ENCODE results near the gene MAP4K3. TPM values are rescaled to one million over a fixed set of nuclear protein-coding genes. Genes with fewer than 3 reads are reported as not detected.

Gene MAP4K3
- total and polyA plus RNA-seq, 10 of the 15 experiments (the other 5 are each of a cell fraction or from before 2014, with no cell fraction given), result 0.04 to 0.95 (median 0.21) TPM; not detected in 1

GRCh38 chr2:39433586-39434195, 3.4 kb downstream of the MAP4K3 start (continued):
- TF ChIP-seq HSF1 (IDR thresholded peaks at IDR 0.05; ENCODE audit: low read depth, low read length), result no peak
- no peak for TF ChIP-seq SUZ12 (IDR thresholded peaks at IDR 0.05; ENCODE audit: unreplicated experiment)
- TF ChIP-seq MEF2B (IDR thresholded peaks at IDR 0.05; ENCODE audit: partially characterized antibody, poor library complexity, severe bottlenecking), result no peak
- TF ChIP-seq CEBPB (IDR thresholded peaks at IDR 0.05; ENCODE audit: borderline replicate concordance in 1 of 2, low read depth in 2 of 2, low read length in 2 of 2), result no peak
- TF ChIP-seq ELK1 (IDR thresholded peaks at IDR 0.05; ENCODE audit: low read depth, low read length), result no peak
- no peak for TF ChIP-seq SMC3 (IDR thresholded peaks at IDR 0.05; ENCODE audit: borderline replicate concordance, low read length)
- no peak for TF ChIP-seq CHD4 (IDR thresholded peaks at IDR 0.05)
- no peak for TF ChIP-seq SMAD1 (IDR thresholded peaks at IDR 0.05; ENCODE audit: low read depth, partially characterized antibody)
- TF ChIP-seq NFIC (IDR thresholded peaks at IDR 0.05; ENCODE audit: low read depth, low read length), result no peak

- H3K4me1 ChIP-seq (ENCODE audit: control insufficient read depth, insufficient read depth, low read length), result no peaks in the 10 kb centered on the region
- H2AFZ ChIP-seq (ENCODE audit: control insufficient read depth, low read depth, low read length), result no peak overlapping the region
- intact Hi-C loops (cut with micrococcal nuclease; ENCODE audit: unreplicated experiment) (no loop called here), in situ Hi-C loops (cut with MboI) (no loop called here)
- SMC1A ChIA-PET (ENCODE audit: uncharacterized antibody, unreplicated experiment), result no interaction called here
- FAIRE-seq, result no peak
- no peak overlapping the region; the same call in 1 of the 2 replicates for H3K4me2 ChIP-seq (ENCODE audit: control insufficient read depth, insufficient read depth)
- peak overlapping the region; percentile 35; the same call in 1 of the 2 replicates for H3K4me3 ChIP-seq
- DNase-seq (ENCODE audit: low read depth, low spot score), result no peak
- RAD21 ChIA-PET (ENCODE audit: unreplicated experiment), result no interaction called here
- peaks cover 22% of the 10 kb centered on the region for H3K79me2 ChIP-seq (ENCODE audit: control insufficient read depth, insufficient read depth, low read length)
- no peak overlapping the region for H3K27ac ChIP-seq (ENCODE audit: control insufficient read depth, insufficient read depth)
- no peak overlapping the region for H3K9ac ChIP-seq (ENCODE audit: control insufficient read depth, insufficient read depth, low read length)
- POLR2A ChIA-PET, result interaction anchor here (0.6 kb wide), 1 partner anchor 344 kb away, joined by 9 read pairs; no protein-coding TSS in a partner anchor
- H3K9me3 ChIP-seq (replicated peaks; ENCODE audit: control insufficient read depth, insufficient read depth, low read length), result no peaks in the 10 kb centered on the region
- H4K20me1 ChIP-seq (ENCODE audit: control insufficient read depth, insufficient read depth), result no peaks in the 10 kb centered on the region
- BruUV-seq (replicated peaks), result no TSS peak
- H3K27me3 ChIP-seq (replicated peaks in 1 of 2; ENCODE audit: control insufficient read depth in 2 of 2, insufficient read depth in 2 of 2, low read length in 1 of 2), result no peaks in the 10 kb centered on the region; a peak in 1 of 4 replicates
- no peak for ATAC-seq
- CTCF ChIA-PET, result interaction anchor here (0.7 kb wide), 1 partner anchor 20 kb away, joined by 3 read pairs; no protein-coding TSS in a partner anchor
- 79% methylated on average over 5 of the region's 5 CpGs for WGBS (ENCODE audit: insufficient coverage, insufficient replicate concordance, low lambda C conversion rate, missing lambda C conversion rate)
- H3K36me3 ChIP-seq (ENCODE audit: control insufficient read depth in 2 of 2, insufficient read depth in 2 of 2, low read length in 1 of 2), result no peaks in the 10 kb centered on the region
- TF ChIP-seq BHLHE40 (IDR thresholded peaks at IDR 0.05; ENCODE audit: borderline replicate concordance in 1 of 2, low read depth in 2 of 2, low read length in 1 of 2), result no peak
- TF ChIP-seq ZNF592 (IDR thresholded peaks at IDR 0.05), result no peak
- TF ChIP-seq RAD21 (IDR thresholded peaks at IDR 0.05; ENCODE audit: insufficient read depth, low read depth, low read length), result no peak
- no peak for TF ChIP-seq JUND (IDR thresholded peaks at IDR 0.05; ENCODE audit: low read depth, low read length)
- TF ChIP-seq BCL11A (IDR thresholded peaks at IDR 0.05; ENCODE audit: low read depth, low read length), result no peak
Observed at GRCh38 chr2:39432701-39433100, 4.4 kb downstream of the MAP4K3 start.
